Small intestine (tissue), 7 donors: ENCODE measurements around the gene TFDP3. TPM values are rescaled to one million over a fixed set of nuclear protein-coding genes. Genes with fewer than 3 reads are reported as not detected.
A peak's percentile ranks its signal among the peaks of the same experiment; 100 is the strongest.

Experiments used
- DNase-seq, 2 donors: peaks; one replicate each; pipeline versions ENCODE4 v3.0.0 to v3.0.0-alpha.2; 2013
- FAIRE-seq: peaks from 2 replicates; lab custom pipeline; 2012; peaks lifted over from hg19 to GRCh38; lab: Jason Lieb, UNC
- H3K27ac ChIP-seq, 3 donors: one replicate each; pipeline ENCODE4 v1.5.1; 2013; ENCODE audit warnings: low read length in 2 of 3, mild to moderate bottlenecking in 2 of 3, control low read depth in 1 of 3, inconsistent platforms in 1 of 3, low read depth in 1 of 3, moderate library complexity in 1 of 3
- H3K27me3 ChIP-seq, 3 donors: one replicate each; pipeline ENCODE4 v1.6.1; 2013; ENCODE audit warnings: low read length in 3 of 3, inconsistent platforms in 1 of 3; ENCODE audit not compliant: control insufficient read depth in 3 of 3, insufficient read depth in 3 of 3
- H3K36me3 ChIP-seq, 3 donors: one replicate each; pipeline ENCODE4 v1.6.1; 2013; ENCODE audit warnings: low read length in 3 of 3, inconsistent platforms in 1 of 3, low read depth in 1 of 3, mild to moderate bottlenecking in 1 of 3, moderate library complexity in 1 of 3; ENCODE audit not compliant: control insufficient read depth in 3 of 3, insufficient read depth in 2 of 3
- H3K4me1 ChIP-seq, 3 donors: one replicate each; pipeline ENCODE4 v1.6.1; 2013; ENCODE audit warnings: low read length in 2 of 3, inconsistent platforms in 1 of 3, low read depth in 1 of 3, mild to moderate bottlenecking in 1 of 3, moderate library complexity in 1 of 3; ENCODE audit not compliant: control insufficient read depth in 3 of 3, insufficient read depth in 2 of 3
- H3K4me3 ChIP-seq, 3 donors: one replicate each; pipeline ENCODE4 v1.5.1; 2013; ENCODE audit warnings: low read length in 3 of 3, control low read depth in 1 of 3, inconsistent platforms in 1 of 3, low read depth in 1 of 3, mild to moderate bottlenecking in 1 of 3, moderate library complexity in 1 of 3
- H3K9me3 ChIP-seq, 2 donors: one replicate each; pipeline ENCODE4 v1.6.1; 2013; ENCODE audit warnings: low read depth in 1 of 2, low read length in 1 of 2; ENCODE audit not compliant: control insufficient read depth in 2 of 2, insufficient read depth in 1 of 2
- WGBS, 3 donors: extraction: QIAGEN DNeasy Blood & Tissue Kit; methylation state at CpG; one replicate each; pipeline ENCODE4 v1.1.7; 2013; 5-methylcytosine and 5-hydroxymethylcytosine counted together
- polyA plus RNA-seq, 4 donors: library from polyadenylated mRNA; stranded (reverse) in 3 of 4; unstranded in 1 of 4; fragments of 200-250 nt in 3 of 4; fragments of 120-200 nt in 1 of 4; gene quantifications; one replicate each; pipeline versions ENCODE4 v1.2.1 to v1.2.3, GENCODE V29; 2013
- donor health status: healthy with polysubstance abuse.
- donor health status: control.
- donor health status: control.
- donor health status: Bipolar disorder and iron deficiency.
- donor health status: healthy.

The TFDP3 gene
- polyA plus RNA-seq, 4 donors: not detected

DNA sequence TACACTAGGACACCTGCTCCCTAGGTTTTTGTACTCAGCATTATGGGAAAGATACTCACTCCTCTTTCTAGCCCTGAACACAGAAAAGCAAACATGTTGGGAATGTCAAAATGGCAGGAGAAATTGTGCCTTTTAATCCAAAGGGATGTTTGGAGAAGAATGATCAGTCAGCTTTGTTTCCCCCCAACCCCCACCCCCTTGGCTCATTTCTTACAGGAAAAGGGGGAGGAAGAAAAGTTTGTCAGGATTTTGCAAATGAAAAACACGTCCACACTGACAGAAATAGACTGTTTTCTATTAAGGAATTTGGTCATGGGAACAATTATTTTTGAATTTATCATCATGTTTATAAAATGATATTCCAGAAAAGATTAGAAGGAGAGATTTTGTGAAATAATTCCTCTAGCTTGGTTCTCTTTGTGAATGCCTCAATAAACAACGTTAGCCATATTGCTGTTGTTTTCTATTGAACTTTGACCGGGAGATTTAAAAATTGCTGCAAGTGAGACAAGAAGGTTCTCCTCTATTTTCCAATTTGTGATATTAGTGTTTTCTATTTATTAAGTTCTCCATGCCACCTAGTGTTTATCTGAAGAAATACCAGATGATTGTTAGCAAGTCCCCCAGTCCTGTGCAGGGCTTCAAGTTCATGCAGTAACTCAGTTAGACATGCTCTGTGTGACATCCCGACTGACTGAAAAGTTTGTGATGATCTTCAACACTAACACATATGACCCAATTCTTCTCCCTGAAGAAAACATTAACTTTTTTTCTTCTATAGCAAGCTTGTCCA is 31.3 kb upstream of the TFDP3 start:
- H3K9me3 ChIP-seq: peaks cover 0 to 20% of the 10 kb centered on the region in 2 donors
- no peaks in the 10 kb centered on the region for H3K36me3 ChIP-seq
- DNase-seq (no peak), FAIRE-seq (no peak)
- H3K4me1 ChIP-seq: no peaks in the 10 kb centered on the region
- no peaks in the 10 kb centered on the region for H3K27me3 ChIP-seq
- WGBS, 3 donors: 40 to 51% (median 43%) methylated on average over 4 of the region's 4 CpGs
- H3K4me3 ChIP-seq: no peak overlapping the region
- H3K27ac ChIP-seq: no peak overlapping the region

DNA sequence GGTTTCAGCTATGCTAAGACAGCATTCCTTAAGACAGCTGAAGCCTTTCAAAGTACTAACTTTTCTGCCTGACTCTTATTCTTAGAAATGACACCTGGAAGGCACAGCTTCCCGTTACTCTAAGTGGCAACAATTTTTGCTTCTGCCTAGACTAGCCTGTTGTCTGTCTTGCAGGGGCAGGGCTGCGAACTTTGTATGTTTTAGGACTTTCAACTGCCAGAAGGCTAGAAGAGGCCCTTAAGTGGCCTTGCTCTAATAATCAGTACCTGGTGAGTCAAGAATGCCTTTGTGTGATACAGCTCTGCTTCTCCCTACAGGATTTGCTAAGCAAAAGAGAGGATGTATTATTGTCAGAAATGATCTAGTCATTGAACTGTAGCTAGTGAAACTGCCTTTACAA is 30.0 kb upstream of the TFDP3 start:
- Histone ChIP-seq H3K36me3 (no peaks in the 10 kb centered on the region), H3K27ac (no peak overlapping the region), H3K4me1 (no peaks in the 10 kb centered on the region), H3K4me3 (no peak overlapping the region), H3K9me3 (peaks cover 0 to 20% of the 10 kb centered on the region in 2 donors), H3K27me3 (no peaks in the 10 kb centered on the region)
- DNase-seq: no peak
- no peak for FAIRE-seq
- 61 to 90% (median 70%) methylated on average over 2 of the region's 2 CpGs for WGBS, 3 donors

DNA sequence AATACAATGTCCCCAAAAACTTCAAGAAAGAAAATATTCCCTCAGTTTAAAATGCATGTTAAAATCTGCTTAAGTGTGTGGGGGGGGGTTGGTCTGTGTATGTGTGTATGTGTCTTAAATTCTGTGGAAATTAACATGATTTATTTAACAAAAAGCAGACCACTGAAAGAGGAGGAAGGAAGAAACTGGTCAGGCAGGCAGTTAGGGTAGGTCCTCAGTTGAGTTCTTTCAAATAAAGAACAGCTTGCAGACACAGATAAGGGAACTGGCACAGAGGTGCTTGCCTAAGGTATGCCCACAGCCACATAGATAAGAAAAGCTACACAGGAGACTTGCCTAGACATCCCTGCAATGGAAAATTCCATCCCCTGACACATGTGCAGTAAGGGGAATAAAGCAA is 28.8 kb upstream of the TFDP3 start:
- no peaks in the 10 kb centered on the region for H3K36me3 ChIP-seq
- H3K9me3 ChIP-seq: peaks cover 0 to 20% of the 10 kb centered on the region in 2 donors
- H3K27ac ChIP-seq: no peak overlapping the region
- DNase-seq (no peak), FAIRE-seq (no peak)
- no peaks in the 10 kb centered on the region for H3K4me1 ChIP-seq
- H3K4me3 ChIP-seq: no peak overlapping the region
- no peaks in the 10 kb centered on the region for H3K27me3 ChIP-seq

DNA sequence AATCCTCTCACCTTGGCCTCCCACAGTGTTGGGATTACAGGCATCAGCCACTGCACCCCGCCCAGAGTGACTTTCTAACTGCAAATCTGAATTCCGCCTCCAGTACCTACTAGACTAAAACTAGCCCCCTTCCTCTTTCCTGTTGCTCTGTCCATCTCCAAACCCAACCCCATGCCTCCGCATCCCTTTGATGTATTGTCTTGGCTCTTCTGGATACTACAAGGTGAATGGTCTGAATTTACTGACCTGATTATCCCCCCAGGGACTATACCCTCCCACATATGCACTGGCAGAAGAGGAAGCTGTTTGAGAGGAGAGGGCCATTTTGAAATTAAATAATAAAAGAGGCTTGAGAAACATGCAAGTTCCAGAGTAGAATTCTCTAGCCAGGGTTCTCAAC is 17.7 kb upstream of the TFDP3 start:
- DNase-seq (no peak), FAIRE-seq (no peak)
- Histone ChIP-seq H3K4me3 (no peak overlapping the region), H3K4me1 (no peaks in the 10 kb centered on the region), H3K27me3 (no peaks in the 10 kb centered on the region), H3K27ac (no peak overlapping the region), H3K36me3 (no peaks in the 10 kb centered on the region), H3K9me3 (no peaks in the 10 kb centered on the region)
- WGBS, 3 donors: 67 to 92% (median 87%) methylated on average over 3 of the region's 3 CpGs

DNA sequence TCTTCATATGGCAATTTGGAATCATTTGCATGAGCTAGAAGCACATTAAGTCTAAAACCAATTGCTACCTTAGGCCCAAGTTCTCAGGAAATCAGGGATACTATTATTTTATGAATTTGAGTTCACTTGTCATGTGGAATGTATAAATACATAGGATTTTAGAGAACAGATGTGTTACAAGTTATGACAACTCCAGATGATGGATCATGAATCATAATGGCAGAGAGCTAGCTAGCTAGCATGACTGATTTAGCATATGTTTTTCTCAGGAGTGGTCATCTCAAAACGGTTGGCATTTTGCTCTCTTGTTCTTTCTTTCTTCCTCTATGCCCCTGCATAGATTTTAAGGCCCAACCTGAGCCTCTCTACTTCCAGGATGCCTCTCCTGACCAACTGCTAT is 14.2 kb upstream of the TFDP3 start:
- FAIRE-seq (no peak), DNase-seq (no peak)
- Histone ChIP-seq H3K9me3 (no peaks in the 10 kb centered on the region), H3K4me1 (no peaks in the 10 kb centered on the region), H3K27me3 (no peaks in the 10 kb centered on the region), H3K4me3 (no peak overlapping the region), H3K27ac (no peak overlapping the region), H3K36me3 (no peaks in the 10 kb centered on the region)
- WGBS, 3 donors: 40 to 67% (median 60%) methylated on average over 1 of the region's 1 CpG

DNA sequence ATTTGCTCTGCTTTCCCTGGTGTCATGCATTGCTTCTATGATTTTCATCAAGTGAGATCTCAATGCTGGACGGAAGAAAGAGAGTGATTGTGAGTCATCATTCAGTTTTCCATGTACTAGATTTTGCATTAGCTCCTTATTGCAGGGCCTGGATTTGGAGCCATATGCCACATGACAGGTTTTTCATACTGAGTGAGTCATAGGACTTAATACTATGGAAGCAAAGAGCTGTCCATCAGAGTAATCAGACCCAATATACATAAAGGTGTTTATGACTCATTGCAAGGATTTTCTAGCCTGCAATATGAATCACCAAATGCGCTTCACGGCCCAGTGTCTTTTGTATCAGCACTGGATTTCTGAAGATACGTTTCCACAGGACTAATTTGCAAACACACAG is 11.2 kb upstream of the TFDP3 start:
- Histone ChIP-seq H3K36me3 (no peaks in the 10 kb centered on the region), H3K27ac (no peak overlapping the region), H3K27me3 (no peaks in the 10 kb centered on the region), H3K4me1 (no peaks in the 10 kb centered on the region), H3K4me3 (no peak overlapping the region), H3K9me3 (no peaks in the 10 kb centered on the region)
- DNase-seq (peak in 1 of 2 donors; percentile 17), FAIRE-seq (no peak)
- 36 to 70% (median 65%) methylated on average over 4 of the region's 4 CpGs for WGBS, 3 donors

DNA sequence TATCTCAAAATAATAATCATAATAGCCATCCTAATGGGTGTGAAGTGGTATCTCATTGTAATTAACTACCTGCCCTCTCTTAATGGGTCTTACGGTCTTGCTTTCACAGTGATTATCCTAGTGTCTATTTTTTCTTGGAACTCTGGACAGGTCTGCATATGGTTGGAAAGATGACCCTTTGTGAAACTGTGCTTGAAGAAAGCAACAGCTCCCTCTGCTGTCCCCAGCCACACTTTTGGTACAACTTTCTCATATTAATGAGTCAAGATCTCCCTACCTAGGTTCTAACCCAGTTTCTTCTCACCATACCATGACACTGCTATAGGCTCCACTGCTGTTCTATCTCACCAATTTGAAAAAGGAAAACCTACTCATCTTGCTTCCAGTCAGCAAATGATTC is 2.4 kb downstream of the TFDP3 start:
- Histone ChIP-seq H3K4me1 (no peaks in the 10 kb centered on the region), H3K4me3 (no peak overlapping the region), H3K27me3 (no peaks in the 10 kb centered on the region), H3K27ac (no peak overlapping the region), H3K9me3 (no peaks in the 10 kb centered on the region), H3K36me3 (no peaks in the 10 kb centered on the region)
- FAIRE-seq (no peak), DNase-seq (peak; percentile 14 to 18)
- WGBS, 3 donors: 68 to 79% (median 71%) methylated on average over 1 of the region's 1 CpG

DNA sequence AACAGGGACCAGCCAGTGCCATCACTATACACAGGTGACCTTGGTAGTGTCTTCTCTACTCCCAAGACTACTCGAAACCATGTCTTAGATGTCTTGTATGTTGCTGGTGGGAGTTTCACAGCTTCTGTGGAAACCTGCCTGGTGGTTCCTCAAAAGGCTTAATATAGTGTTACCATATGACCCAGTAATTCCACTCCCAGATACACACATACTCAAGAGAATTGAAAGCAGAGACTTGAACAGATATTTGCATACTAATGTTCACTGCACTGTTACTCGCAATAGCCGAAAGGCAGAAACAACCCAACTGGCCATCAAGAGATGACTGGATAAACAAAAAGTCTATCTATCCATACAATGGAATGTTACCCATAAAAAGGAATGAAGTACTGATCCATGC is 3.1 kb downstream of the TFDP3 start:
- FAIRE-seq: no peak
- DNase-seq: no peak
- Histone ChIP-seq H3K27me3 (no peaks in the 10 kb centered on the region), H3K4me1 (no peaks in the 10 kb centered on the region), H3K4me3 (no peak overlapping the region), H3K36me3 (no peaks in the 10 kb centered on the region), H3K9me3 (no peaks in the 10 kb centered on the region), H3K27ac (no peak overlapping the region)
- 80 to 88% (median 87%) methylated on average over 3 of the region's 3 CpGs for WGBS, 3 donors

DNA sequence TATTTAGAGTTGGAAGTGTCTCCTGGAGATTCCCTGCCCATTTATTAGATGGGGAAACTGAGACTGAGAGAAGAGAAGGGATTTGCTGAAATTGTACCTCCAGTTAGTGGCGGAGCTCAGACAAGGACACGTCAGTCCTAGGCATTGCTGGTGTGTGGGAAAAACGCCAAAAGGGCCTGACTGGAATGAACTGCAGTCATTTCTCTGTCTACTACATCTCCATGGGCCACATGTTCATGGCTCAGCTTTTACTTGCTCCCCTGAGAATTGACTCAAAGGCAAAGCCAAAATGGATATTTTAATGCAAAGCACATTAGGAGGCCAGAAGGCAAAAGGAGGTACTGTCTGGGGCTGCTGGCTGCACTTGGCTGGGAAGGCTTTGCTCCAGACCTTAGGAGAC is 3.9 kb downstream of the TFDP3 start:
- Histone ChIP-seq H3K36me3 (no peaks in the 10 kb centered on the region), H3K27me3 (no peaks in the 10 kb centered on the region), H3K4me3 (no peak overlapping the region), H3K4me1 (no peaks in the 10 kb centered on the region), H3K27ac (no peak overlapping the region), H3K9me3 (no peaks in the 10 kb centered on the region)
- 63 to 93% (median 77%) methylated on average over 3 of the region's 3 CpGs for WGBS, 3 donors
- no peak for FAIRE-seq
- no peak for DNase-seq
